Lung microvascular endothelial cell (primary cell): Measurements from ENCODE around the gene TMEM52. TPM values are rescaled to one million over a fixed set of nuclear protein-coding genes. Genes with fewer than 3 reads are reported as not detected.
"Not testable (repeated sequence)": the region's sequence is repeated elsewhere in the genome, so short reads cannot be mapped to it uniquely, and the experiment has no call there.

ENCODE experiments used
- DNase-seq, 2 donors: peaks; one replicate each; pipeline versions ENCODE4 v3.0.0 to v3.0.0-alpha.2; 2010; ENCODE audit warnings: low read depth in 2 of 2
- total RNA-seq: library from RNA; depleted of rRNA; stranded (reverse); fragments of >200 nt; gene quantifications from 2 replicates; pipeline ENCODE4 v1.2.1, GENCODE V29; 2014

Gene TMEM52
- total RNA-seq, 1 donor from 2014 or later, result 0.20 TPM

GRCh38 chr1:1946540-1946939 is 27.5 kb upstream of the TMEM52 start:
- no peak for DNase-seq

- no peak for DNase-seq
Observed at GRCh38 chr1:1945782-1946393, 26.8 kb upstream of the TMEM52 start.

- peak; percentile 43 to 56 for DNase-seq
Observed at GRCh38 chr1:1943834-1944570, 24.9 kb upstream of the TMEM52 start.

- no peak for DNase-seq
Observed at GRCh38 chr1:1942753-1943656, 23.9 kb upstream of the TMEM52 start.

GRCh38 chr1:1941868-1942752 is 23.0 kb upstream of the TMEM52 start:
- no peak for DNase-seq

GRCh38 chr1:1941211-1941841 is 22.2 kb upstream of the TMEM52 start:
- no peak for DNase-seq

- DNase-seq, result no peak
Observed at GRCh38 chr1:1940123-1940425, 21.0 kb upstream of the TMEM52 start.

GRCh38 chr1:1939296-1940122 is 20.4 kb upstream of the TMEM52 start:
- DNase-seq, result no peak

GRCh38 chr1:1938613-1939295 is 19.7 kb upstream of the TMEM52 start:
- DNase-seq, result no peak

- DNase-seq, result no peak
Observed at GRCh38 chr1:1938276-1938573, 19.1 kb upstream of the TMEM52 start.

- DNase-seq, result no peak
Observed at GRCh38 chr1:1937549-1938275, 18.6 kb upstream of the TMEM52 start.

- no peak for DNase-seq
Observed at GRCh38 chr1:1937061-1937460, 18.0 kb upstream of the TMEM52 start.

GRCh38 chr1:1934848-1935247 is 15.8 kb upstream of the TMEM52 start:
- DNase-seq, result not testable (repeated sequence)

GRCh38 chr1:1929639-1930545 is 10.8 kb upstream of the TMEM52 start:
- no peak for DNase-seq

GRCh38 chr1:1929102-1929638 is 10.1 kb upstream of the TMEM52 start:
- no peak for DNase-seq

GRCh38 chr1:1928231-1929101 is 9.4 kb upstream of the TMEM52 start:
- DNase-seq, result no peak

- DNase-seq, result no peak
Observed at GRCh38 chr1:1927751-1928150, 8.7 kb upstream of the TMEM52 start.
